Liver (tissue), 9 donors: ENCODE results near the gene ARID5A. TPM values are rescaled to one million over a fixed set of nuclear protein-coding genes. Genes with fewer than 3 reads are reported as not detected.

Experiments used
- DNase-seq: peaks from one replicate; pipeline ENCODE4 v3.0.0-alpha.2; 2017; ENCODE audit warnings: low spot score
- H3K27ac ChIP-seq, 2 donors: one replicate each; pipeline ENCODE4 v1.7.0; 2013; ENCODE audit warnings: inconsistent platforms in 2 of 2, low read length in 2 of 2, control low read depth in 1 of 2, low read depth in 1 of 2, mild to moderate bottlenecking in 1 of 2
- H3K27me3 ChIP-seq, 4 donors: one replicate each; pipeline versions ENCODE4 v1.6.1 to v1.7.0; 2013; ENCODE audit warnings: low read length in 3 of 4, inconsistent platforms in 1 of 4, mild to moderate bottlenecking in 1 of 4, moderate library complexity in 1 of 4; ENCODE audit not compliant: control insufficient read depth in 4 of 4, insufficient read depth in 4 of 4
- H3K36me3 ChIP-seq, 4 donors: one replicate each; pipeline versions ENCODE4 v1.6.1 to v1.7.0; 2013; ENCODE audit warnings: low read length in 3 of 4, mild to moderate bottlenecking in 3 of 4, low read depth in 1 of 4, moderate library complexity in 1 of 4; ENCODE audit not compliant: control insufficient read depth in 4 of 4, insufficient read depth in 3 of 4
- H3K4me1 ChIP-seq, 4 donors: one replicate each; pipeline versions ENCODE4 v1.6.1 to v1.7.0; 2013; ENCODE audit warnings: low read length in 3 of 4, mild to moderate bottlenecking in 3 of 4, moderate library complexity in 1 of 4; ENCODE audit not compliant: control insufficient read depth in 4 of 4, insufficient read depth in 4 of 4
- H3K4me3 ChIP-seq, 3 donors: one replicate each; pipeline versions ENCODE4 v1.6.1 to v1.7.0; 2013; ENCODE audit warnings: low read length in 3 of 3, control low read depth in 1 of 3, low read depth in 1 of 3, mild to moderate bottlenecking in 1 of 3
- H3K9ac ChIP-seq, 2 donors: one replicate each; pipeline ENCODE4 v1.7.0; 2013; ENCODE audit warnings: low read length in 2 of 2, mild to moderate bottlenecking in 2 of 2, moderate library complexity in 2 of 2, control low read depth in 1 of 2, low read depth in 1 of 2
- H3K9me3 ChIP-seq, 4 donors: one replicate each; pipeline versions ENCODE4 v1.6.1 to v1.7.0; 2013; ENCODE audit warnings: low read length in 3 of 4; ENCODE audit not compliant: control insufficient read depth in 4 of 4
- EGR1 ChIP-seq, 2 donors: IDR thresholded peaks; 2 replicates each; pipeline ENCODE4 v1.6.1; 2016 to 2018; ENCODE audit warnings: antibody characterized with exemption in 2 of 2, low read depth in 2 of 2
- FOXA1 ChIP-seq: IDR thresholded peaks from 2 replicates; pipeline ENCODE4 v1.6.1; 2016; ENCODE audit warnings: antibody characterized with exemption
- FOXA2 ChIP-seq: IDR thresholded peaks from 2 replicates; pipeline ENCODE4 v1.6.1; 2016; ENCODE audit warnings: antibody characterized with exemption
- GABPA ChIP-seq, 2 donors: IDR thresholded peaks in 1 of 2; conservative IDR thresholded peaks in 1 of 2; 2 replicates each; pipeline ENCODE4 v1.6.1; 2016; ENCODE audit warnings: antibody characterized with exemption in 2 of 2, mild to moderate bottlenecking in 1 of 2, moderate library complexity in 1 of 2
- HNF4A ChIP-seq, 2 donors: conservative IDR thresholded peaks; 2 replicates each; pipeline ENCODE4 v1.6.1; 2016; ENCODE audit warnings: antibody characterized with exemption in 2 of 2, mild to moderate bottlenecking in 2 of 2
- HNF4G ChIP-seq: IDR thresholded peaks from 2 replicates; pipeline ENCODE4 v1.6.1; 2016; ENCODE audit warnings: antibody characterized with exemption
- JUND ChIP-seq, 2 donors: IDR thresholded peaks; 2 replicates each; pipeline ENCODE4 v1.6.1; 2016; ENCODE audit warnings: antibody characterized with exemption in 2 of 2
- NR2F2 ChIP-seq: IDR thresholded peaks from 2 replicates; pipeline ENCODE4 v1.6.1; 2016; ENCODE audit warnings: antibody characterized with exemption
- RAD21 ChIP-seq, 2 donors: IDR thresholded peaks; 2 replicates each; pipeline ENCODE4 v1.6.1; 2016; ENCODE audit warnings: antibody characterized with exemption in 2 of 2, mild to moderate bottlenecking in 2 of 2
- RXRA ChIP-seq, 2 donors: IDR thresholded peaks; 2 replicates each; pipeline ENCODE4 v1.6.1; 2017 to 2018; ENCODE audit warnings: antibody characterized with exemption in 2 of 2, mild to moderate bottlenecking in 1 of 2
- SP1 ChIP-seq: IDR thresholded peaks from 2 replicates; pipeline ENCODE4 v1.6.1; 2018; ENCODE audit warnings: antibody characterized with exemption, mild to moderate bottlenecking
- TAF1 ChIP-seq: conservative IDR thresholded peaks from 2 replicates; pipeline ENCODE4 v1.6.1; 2016; ENCODE audit warnings: antibody characterized with exemption, mild to moderate bottlenecking
- YY1 ChIP-seq: IDR thresholded peaks from 2 replicates; pipeline ENCODE4 v1.6.1; 2016; ENCODE audit warnings: antibody characterized with exemption, mild to moderate bottlenecking
- WGBS: extraction: QIAGEN DNeasy Blood & Tissue Kit; methylation state at CpG from one replicate; pipeline ENCODE4 v1.1.7; 2013; 5-methylcytosine and 5-hydroxymethylcytosine counted together
- polyA plus RNA-seq, 2 donors: library from polyadenylated mRNA; stranded (reverse) in 1 of 2; unstranded in 1 of 2; fragments of 200-250 nt in 1 of 2; fragments of >200 nt in 1 of 2; fragmentation: Nextera tagmentation in 1 of 2; extraction: Ambion mirVana in 1 of 2; gene quantifications; one replicate each; pipeline versions ENCODE4 v1.2.1 to v1.2.3, GENCODE V29; 2013 to 2015
- total RNA-seq, 2 donors: library from RNA; depleted of rRNA; stranded (reverse); fragments of >200 nt; gene quantifications; one replicate each; pipeline ENCODE4 v1.2.3, GENCODE V29; 2014
- TF ChIP-seq, protein P1 (sequence below): IDR thresholded peaks from 2 replicates; pipeline ENCODE4 v1.6.1; 2016; ENCODE audit warnings: antibody characterized with exemption
- TF ChIP-seq, protein P2 (sequence below): IDR thresholded peaks from 2 replicates; pipeline ENCODE4 v1.6.1; 2016; ENCODE audit warnings: antibody characterized with exemption
- TF ChIP-seq, protein P3 (sequence below): IDR thresholded peaks from 2 replicates; pipeline ENCODE4 v1.6.1; 2016; ENCODE audit warnings: antibody characterized with exemption, mild to moderate bottlenecking
- TF ChIP-seq, protein P4 (sequence below): fragments of 150-350 bp; IDR thresholded peaks from 2 replicates; pipeline ENCODE4 v1.5.1; 2017; ENCODE audit warnings: improper control_type of control experiment, low read depth, low read length; ENCODE audit not compliant: missing input control
- TF ChIP-seq, protein P5 (sequence below): IDR thresholded peaks from 2 replicates; pipeline ENCODE4 v1.6.1; 2016; ENCODE audit warnings: antibody characterized with exemption
- donor health status: healthy.
- donor health status: healthy.
- donor health status: healthy.
- donor health status: healthy.
- donor health status: healthy.

ARID5A gene
- total and polyA plus RNA-seq, 4 donors = 7.4 to 17.8 (median 11.0) TPM

DNA sequence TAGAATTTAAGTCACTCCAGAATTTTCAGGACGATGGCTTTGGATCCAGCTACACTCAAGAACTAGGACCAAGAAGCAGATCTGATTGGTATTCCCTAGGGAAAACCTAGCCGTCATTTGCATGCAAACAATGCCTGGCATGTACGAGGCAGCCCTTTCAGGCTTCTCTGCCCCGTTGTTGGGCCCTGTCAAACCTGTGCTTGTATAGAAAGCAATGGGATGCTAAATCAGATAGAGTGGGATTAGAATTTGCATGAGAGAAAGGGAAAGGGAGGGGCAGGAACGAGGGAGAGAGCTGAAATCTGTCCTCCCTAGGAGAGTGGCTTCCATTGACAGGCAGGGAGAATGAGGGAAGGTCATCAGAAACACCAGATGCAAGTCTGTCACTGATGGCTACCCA lies 28.6 kb downstream of the ARID5A start:
- Histone ChIP-seq H3K4me1 (no peaks in the 10 kb centered on the region), H3K27ac (no peak overlapping the region), H3K27me3 (no peaks in the 10 kb centered on the region), H3K9ac (no peak overlapping the region), H3K9me3 (no peaks in the 10 kb centered on the region), H3K4me3 (no peak overlapping the region), H3K36me3 (no peaks in the 10 kb centered on the region)
- DNase-seq = no peak
- TF ChIP-seq NR2F2 = no peak
- TF ChIP-seq, protein P1, sequence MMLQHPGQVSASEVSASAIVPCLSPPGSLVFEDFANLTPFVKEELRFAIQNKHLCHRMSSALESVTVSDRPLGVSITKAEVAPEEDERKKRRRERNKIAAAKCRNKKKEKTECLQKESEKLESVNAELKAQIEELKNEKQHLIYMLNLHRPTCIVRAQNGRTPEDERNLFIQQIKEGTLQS = no peak
- TF ChIP-seq, protein P2, sequence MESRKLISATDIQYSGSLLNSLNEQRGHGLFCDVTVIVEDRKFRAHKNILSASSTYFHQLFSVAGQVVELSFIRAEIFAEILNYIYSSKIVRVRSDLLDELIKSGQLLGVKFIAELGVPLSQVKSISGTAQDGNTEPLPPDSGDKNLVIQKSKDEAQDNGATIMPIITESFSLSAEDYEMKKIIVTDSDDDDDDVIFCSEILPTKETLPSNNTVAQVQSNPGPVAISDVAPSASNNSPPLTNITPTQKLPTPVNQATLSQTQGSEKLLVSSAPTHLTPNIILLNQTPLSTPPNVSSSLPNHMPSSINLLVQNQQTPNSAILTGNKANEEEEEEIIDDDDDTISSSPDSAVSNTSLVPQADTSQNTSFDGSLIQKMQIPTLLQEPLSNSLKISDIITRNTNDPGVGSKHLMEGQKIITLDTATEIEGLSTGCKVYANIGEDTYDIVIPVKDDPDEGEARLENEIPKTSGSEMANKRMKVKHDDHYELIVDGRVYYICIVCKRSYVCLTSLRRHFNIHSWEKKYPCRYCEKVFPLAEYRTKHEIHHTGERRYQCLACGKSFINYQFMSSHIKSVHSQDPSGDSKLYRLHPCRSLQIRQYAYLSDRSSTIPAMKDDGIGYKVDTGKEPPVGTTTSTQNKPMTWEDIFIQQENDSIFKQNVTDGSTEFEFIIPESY = no peak
- no peak for TF ChIP-seq SP1
- no peak for TF ChIP-seq GABPA (IDR thresholded peaks at IDR 0.05 in 1 of 2, conservative IDR thresholded peaks at IDR 0.05 in 1 of 2)
- TF ChIP-seq RXRA (IDR thresholded peaks at IDR 0.05) = no peak
- TF ChIP-seq HNF4A (conservative IDR thresholded peaks at IDR 0.05) = no peak
- no peak for TF ChIP-seq FOXA1
- no peak for TF ChIP-seq EGR1 (IDR thresholded peaks at IDR 0.05; ENCODE audit: low read depth in 2 of 2)
- TF ChIP-seq YY1 = no peak
- TF ChIP-seq, protein P3, sequence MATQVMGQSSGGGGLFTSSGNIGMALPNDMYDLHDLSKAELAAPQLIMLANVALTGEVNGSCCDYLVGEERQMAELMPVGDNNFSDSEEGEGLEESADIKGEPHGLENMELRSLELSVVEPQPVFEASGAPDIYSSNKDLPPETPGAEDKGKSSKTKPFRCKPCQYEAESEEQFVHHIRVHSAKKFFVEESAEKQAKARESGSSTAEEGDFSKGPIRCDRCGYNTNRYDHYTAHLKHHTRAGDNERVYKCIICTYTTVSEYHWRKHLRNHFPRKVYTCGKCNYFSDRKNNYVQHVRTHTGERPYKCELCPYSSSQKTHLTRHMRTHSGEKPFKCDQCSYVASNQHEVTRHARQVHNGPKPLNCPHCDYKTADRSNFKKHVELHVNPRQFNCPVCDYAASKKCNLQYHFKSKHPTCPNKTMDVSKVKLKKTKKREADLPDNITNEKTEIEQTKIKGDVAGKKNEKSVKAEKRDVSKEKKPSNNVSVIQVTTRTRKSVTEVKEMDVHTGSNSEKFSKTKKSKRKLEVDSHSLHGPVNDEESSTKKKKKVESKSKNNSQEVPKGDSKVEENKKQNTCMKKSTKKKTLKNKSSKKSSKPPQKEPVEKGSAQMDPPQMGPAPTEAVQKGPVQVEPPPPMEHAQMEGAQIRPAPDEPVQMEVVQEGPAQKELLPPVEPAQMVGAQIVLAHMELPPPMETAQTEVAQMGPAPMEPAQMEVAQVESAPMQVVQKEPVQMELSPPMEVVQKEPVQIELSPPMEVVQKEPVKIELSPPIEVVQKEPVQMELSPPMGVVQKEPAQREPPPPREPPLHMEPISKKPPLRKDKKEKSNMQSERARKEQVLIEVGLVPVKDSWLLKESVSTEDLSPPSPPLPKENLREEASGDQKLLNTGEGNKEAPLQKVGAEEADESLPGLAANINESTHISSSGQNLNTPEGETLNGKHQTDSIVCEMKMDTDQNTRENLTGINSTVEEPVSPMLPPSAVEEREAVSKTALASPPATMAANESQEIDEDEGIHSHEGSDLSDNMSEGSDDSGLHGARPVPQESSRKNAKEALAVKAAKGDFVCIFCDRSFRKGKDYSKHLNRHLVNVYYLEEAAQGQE = no peak
- TF ChIP-seq, protein P4, sequence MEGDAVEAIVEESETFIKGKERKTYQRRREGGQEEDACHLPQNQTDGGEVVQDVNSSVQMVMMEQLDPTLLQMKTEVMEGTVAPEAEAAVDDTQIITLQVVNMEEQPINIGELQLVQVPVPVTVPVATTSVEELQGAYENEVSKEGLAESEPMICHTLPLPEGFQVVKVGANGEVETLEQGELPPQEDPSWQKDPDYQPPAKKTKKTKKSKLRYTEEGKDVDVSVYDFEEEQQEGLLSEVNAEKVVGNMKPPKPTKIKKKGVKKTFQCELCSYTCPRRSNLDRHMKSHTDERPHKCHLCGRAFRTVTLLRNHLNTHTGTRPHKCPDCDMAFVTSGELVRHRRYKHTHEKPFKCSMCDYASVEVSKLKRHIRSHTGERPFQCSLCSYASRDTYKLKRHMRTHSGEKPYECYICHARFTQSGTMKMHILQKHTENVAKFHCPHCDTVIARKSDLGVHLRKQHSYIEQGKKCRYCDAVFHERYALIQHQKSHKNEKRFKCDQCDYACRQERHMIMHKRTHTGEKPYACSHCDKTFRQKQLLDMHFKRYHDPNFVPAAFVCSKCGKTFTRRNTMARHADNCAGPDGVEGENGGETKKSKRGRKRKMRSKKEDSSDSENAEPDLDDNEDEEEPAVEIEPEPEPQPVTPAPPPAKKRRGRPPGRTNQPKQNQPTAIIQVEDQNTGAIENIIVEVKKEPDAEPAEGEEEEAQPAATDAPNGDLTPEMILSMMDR = no peak
- TF ChIP-seq JUND (IDR thresholded peaks at IDR 0.05) = no peak
- no peak for TF ChIP-seq TAF1
- TF ChIP-seq, protein P5, sequence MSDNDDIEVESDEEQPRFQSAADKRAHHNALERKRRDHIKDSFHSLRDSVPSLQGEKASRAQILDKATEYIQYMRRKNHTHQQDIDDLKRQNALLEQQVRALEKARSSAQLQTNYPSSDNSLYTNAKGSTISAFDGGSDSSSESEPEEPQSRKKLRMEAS = no peak
- no peak for TF ChIP-seq FOXA2
- no peak for TF ChIP-seq HNF4G
- no peak for TF ChIP-seq RAD21 (IDR thresholded peaks at IDR 0.05)
- whole genome bisulfite sequencing = 85% methylated on average over 5 of the region's 5 CpGs
